ENCODE results near the gene TMEM95. TPM values are rescaled to one million over a fixed set of nuclear protein-coding genes. Genes with fewer than 3 reads are reported as not detected.
A peak's percentile ranks its signal among the peaks of the same experiment; 100 is the strongest.
"Not testable (repeated sequence)": the region's sequence is repeated elsewhere in the genome, so short reads cannot be mapped to it uniquely, and the experiment has no call there.

The TMEM95 gene
- total RNA-seq, 3 donors from 2014 or later = not detected

- peak; percentile 93 for DNase-seq
- peak; percentile 65 to 72 for ATAC-seq
- Mint-ChIP-seq H3K36me3 (ENCODE audit: insufficient read depth) (peaks cover 3% of the 10 kb centered on the region), H3K9me3 (no peaks in the 10 kb centered on the region), H3K4me1 (ENCODE audit: low read depth) (peaks cover 38% of the 10 kb centered on the region), H3K4me3 (peak overlapping the region; percentile 98), H3K27me3 (ENCODE audit: low read depth) (no peaks in the 10 kb centered on the region)
These were observed 25.5 kb upstream of the TMEM95 start for GRCh38 chr17:7329374-7329996.

- H3K9me3 Mint-ChIP-seq = no peaks in the 10 kb centered on the region
- peak overlapping the region; percentile 98 for H3K4me3 Mint-ChIP-seq
- peaks cover 44% of the 10 kb centered on the region for H3K4me1 Mint-ChIP-seq (ENCODE audit: low read depth)
- no peaks in the 10 kb centered on the region for H3K27me3 Mint-ChIP-seq (ENCODE audit: low read depth)
- ATAC-seq = peak; percentile 76 to 77
- no peaks in the 10 kb centered on the region for H3K36me3 Mint-ChIP-seq (ENCODE audit: insufficient read depth)
- DNase-seq = peak; percentile 70
These were observed 24.8 kb upstream of the TMEM95 start for GRCh38 chr17:7329997-7330637.

GRCh38 chr17:7330638-7331015, 24.3 kb upstream of the TMEM95 start:
- H3K9me3 Mint-ChIP-seq = no peaks in the 10 kb centered on the region
- peak overlapping the region; percentile 38 for H3K4me3 Mint-ChIP-seq
- no peaks in the 10 kb centered on the region for H3K27me3 Mint-ChIP-seq (ENCODE audit: low read depth)
- ATAC-seq (no peak), DNase-seq (no peak)
- peaks cover 49% of the 10 kb centered on the region for H3K4me1 Mint-ChIP-seq (ENCODE audit: low read depth)
- no peaks in the 10 kb centered on the region for H3K36me3 Mint-ChIP-seq (ENCODE audit: insufficient read depth)

- DNase-seq (no peak), ATAC-seq (no peak)
- Mint-ChIP-seq H3K4me3 (no peak overlapping the region), H3K9me3 (no peaks in the 10 kb centered on the region), H3K36me3 (ENCODE audit: insufficient read depth) (no peaks in the 10 kb centered on the region), H3K27me3 (ENCODE audit: low read depth) (no peaks in the 10 kb centered on the region), H3K4me1 (ENCODE audit: low read depth) (peaks cover 58% of the 10 kb centered on the region)
These were observed 22.8 kb upstream of the TMEM95 start for GRCh38 chr17:7332111-7332510.

GRCh38 chr17:7332600-7333069, 22.3 kb upstream of the TMEM95 start:
- not testable (repeated sequence) for H3K9me3 Mint-ChIP-seq; DNase-seq; H3K27me3 Mint-ChIP-seq (ENCODE audit: low read depth); H3K36me3 Mint-ChIP-seq (ENCODE audit: insufficient read depth); ATAC-seq
- peaks cover 62% of the 10 kb centered on the region for H3K4me1 Mint-ChIP-seq (ENCODE audit: low read depth)
- H3K4me3 Mint-ChIP-seq = peak overlapping the region; percentile 45

- DNase-seq (no peak), ATAC-seq (no peak)
- Mint-ChIP-seq H3K4me1 (ENCODE audit: low read depth) (peaks cover 55% of the 10 kb centered on the region), H3K4me3 (peak overlapping the region; percentile 89), H3K36me3 (ENCODE audit: insufficient read depth) (peaks cover 5% of the 10 kb centered on the region), H3K9me3 (no peaks in the 10 kb centered on the region), H3K27me3 (ENCODE audit: low read depth) (no peaks in the 10 kb centered on the region)
These were observed 19.9 kb upstream of the TMEM95 start for GRCh38 chr17:7334938-7335538.

GRCh38 chr17:7335765-7336164, 19.2 kb upstream of the TMEM95 start:
- not testable (repeated sequence) for H3K9me3 Mint-ChIP-seq; H3K27me3 Mint-ChIP-seq (ENCODE audit: low read depth); DNase-seq; ATAC-seq; H3K36me3 Mint-ChIP-seq (ENCODE audit: insufficient read depth)
- Mint-ChIP-seq H3K4me1 (ENCODE audit: low read depth) (peaks cover 54% of the 10 kb centered on the region), H3K4me3 (peak overlapping the region; percentile 89)

GRCh38 chr17:7336240-7337175, 18.4 kb upstream of the TMEM95 start, which contains the start of gene ACAP1:
ACAP1 (plus strand) TSS chr17:7336529; CDS start chr17:7336735, 206 bp downstream.
- Mint-ChIP-seq H3K36me3 (ENCODE audit: insufficient read depth) (peaks cover 9% of the 10 kb centered on the region), H3K27me3 (ENCODE audit: low read depth) (no peaks in the 10 kb centered on the region), H3K4me1 (ENCODE audit: low read depth) (peaks cover 53% of the 10 kb centered on the region), H3K9me3 (no peaks in the 10 kb centered on the region), H3K4me3 (peak within 1 kb of the TSS; percentile 89)
- DNase-seq = peak; percentile 81
- ATAC-seq = peak; percentile 96

GRCh38 chr17:7337600-7337999, 17.4 kb upstream of the TMEM95 start:
- DNase-seq; H3K36me3 Mint-ChIP-seq (ENCODE audit: insufficient read depth); H3K9me3 Mint-ChIP-seq; ATAC-seq; H3K27me3 Mint-ChIP-seq (ENCODE audit: low read depth): not testable (repeated sequence)
- H3K4me1 Mint-ChIP-seq (ENCODE audit: low read depth) = peaks cover 48% of the 10 kb centered on the region
- peak overlapping the region; percentile 89 for H3K4me3 Mint-ChIP-seq

GRCh38 chr17:7340179-7340578, 14.8 kb upstream of the TMEM95 start:
- Mint-ChIP-seq H3K4me3 (no peak overlapping the region), H3K4me1 (ENCODE audit: low read depth) (peaks cover 36% of the 10 kb centered on the region), H3K9me3 (no peaks in the 10 kb centered on the region), H3K36me3 (ENCODE audit: insufficient read depth) (peaks cover 15% of the 10 kb centered on the region), H3K27me3 (ENCODE audit: low read depth) (no peaks in the 10 kb centered on the region)
- DNase-seq (no peak), ATAC-seq (no peak)

- DNase-seq (no peak), ATAC-seq (no peak)
- H3K27me3 Mint-ChIP-seq (ENCODE audit: low read depth) = no peaks in the 10 kb centered on the region
- H3K9me3 Mint-ChIP-seq = no peaks in the 10 kb centered on the region
- no peak overlapping the region for H3K4me3 Mint-ChIP-seq
- peaks cover 25% of the 10 kb centered on the region for H3K4me1 Mint-ChIP-seq (ENCODE audit: low read depth)
- peaks cover 15% of the 10 kb centered on the region for H3K36me3 Mint-ChIP-seq (ENCODE audit: insufficient read depth)
These were observed 13.1 kb upstream of the TMEM95 start for GRCh38 chr17:7341842-7342241.

- H3K36me3 Mint-ChIP-seq (ENCODE audit: insufficient read depth) = peaks cover 20% of the 10 kb centered on the region
- ATAC-seq (no peak), DNase-seq (no peak)
- H3K4me1 Mint-ChIP-seq (ENCODE audit: low read depth) = peaks cover 13% of the 10 kb centered on the region
- no peaks in the 10 kb centered on the region for H3K27me3 Mint-ChIP-seq (ENCODE audit: low read depth)
- no peaks in the 10 kb centered on the region for H3K9me3 Mint-ChIP-seq
- no peak overlapping the region for H3K4me3 Mint-ChIP-seq
These were observed 11.7 kb upstream of the TMEM95 start for GRCh38 chr17:7343250-7343649.

GRCh38 chr17:7346761-7347614, 8.0 kb upstream of the TMEM95 start:
- DNase-seq (no peak), ATAC-seq (no peak)
- Mint-ChIP-seq H3K9me3 (no peaks in the 10 kb centered on the region), H3K36me3 (ENCODE audit: insufficient read depth) (peaks cover 16% of the 10 kb centered on the region), H3K27me3 (ENCODE audit: low read depth) (no peaks in the 10 kb centered on the region), H3K4me3 (no peak overlapping the region), H3K4me1 (ENCODE audit: low read depth) (peaks cover 11% of the 10 kb centered on the region)
